ENCODE measurements around the gene SPINK8. TPM values are rescaled to one million over a fixed set of nuclear protein-coding genes. Genes with fewer than 3 reads are reported as not detected.

SPINK8 gene
- total RNA-seq, 1 experiment from 2014 or later: not detected

DNA sequence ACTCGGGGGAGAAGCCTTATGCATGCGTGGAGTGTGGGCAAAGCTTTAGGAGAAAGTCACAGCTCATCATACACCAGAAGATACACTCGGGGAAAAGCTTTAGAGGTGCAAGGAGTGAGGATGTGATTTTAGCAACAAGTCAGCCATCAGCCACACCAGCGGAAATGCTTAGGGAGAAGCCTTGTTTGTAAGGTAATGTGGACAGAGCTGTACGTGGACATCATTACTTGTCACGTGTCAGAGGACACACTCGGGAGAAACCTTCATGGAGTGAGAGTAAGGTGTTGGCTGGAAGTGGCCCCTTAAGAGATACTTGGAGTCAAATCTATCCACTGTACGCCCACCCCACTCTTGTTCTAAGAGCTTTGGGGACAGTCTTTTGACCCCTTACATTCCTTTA lies 63.9 kb downstream of the SPINK8 start:
- Histone ChIP-seq H4K20me1 (ENCODE audit: insufficient read depth) (no peaks in the 10 kb centered on the region), H3K4me2 (ENCODE audit: low read length) (no peak overlapping the region), H3K27ac (ENCODE audit: low read depth, low read length) (no peak overlapping the region), H3K27me3 (ENCODE audit: insufficient read depth, low read length) (no peaks in the 10 kb centered on the region), H3K9me2 (ENCODE audit: insufficient read depth) (no peaks in the 10 kb centered on the region), H3K4me3 (replicated peaks in 1 of 2; ENCODE audit: low read depth in 1 of 2, low read length in 2 of 2) (no peak overlapping the region), H2AFZ (ENCODE audit: low read depth, low read length, poor library complexity, severe bottlenecking) (no peak overlapping the region), H3K9ac (ENCODE audit: low read length) (no peak overlapping the region), H3K9me3 (ENCODE audit: control insufficient read depth in 1 of 2, insufficient read depth in 1 of 2, low read depth in 1 of 2, low read length in 2 of 2) (no peaks in the 10 kb centered on the region), H3K4me1 (ENCODE audit: control insufficient read depth in 1 of 2, insufficient read depth in 2 of 2, low read length in 2 of 2) (peaks cover 0 to 6% of the 10 kb centered on the region in 2 experiments; a peak in 1 of 4 replicates), H3K36me3 (ENCODE audit: control insufficient read depth in 1 of 2, insufficient read depth in 2 of 2, low read length in 2 of 2) (peaks cover 8 to 22% of the 10 kb centered on the region in 2 experiments; a peak in 3 of 4 replicates), H3K79me2 (ENCODE audit: insufficient read depth, low read length) (no peaks in the 10 kb centered on the region)
- DNase-seq (ENCODE audit: low read depth, low spot score): no peak
- ATAC-seq: no peak
- TF ChIP-seq SRF (IDR thresholded peaks at IDR 0.05; ENCODE audit: low read depth): no peak
- no peak for TF ChIP-seq SP1 (IDR thresholded peaks at IDR 0.05; ENCODE audit: low read depth)
- TF ChIP-seq, protein P1, sequence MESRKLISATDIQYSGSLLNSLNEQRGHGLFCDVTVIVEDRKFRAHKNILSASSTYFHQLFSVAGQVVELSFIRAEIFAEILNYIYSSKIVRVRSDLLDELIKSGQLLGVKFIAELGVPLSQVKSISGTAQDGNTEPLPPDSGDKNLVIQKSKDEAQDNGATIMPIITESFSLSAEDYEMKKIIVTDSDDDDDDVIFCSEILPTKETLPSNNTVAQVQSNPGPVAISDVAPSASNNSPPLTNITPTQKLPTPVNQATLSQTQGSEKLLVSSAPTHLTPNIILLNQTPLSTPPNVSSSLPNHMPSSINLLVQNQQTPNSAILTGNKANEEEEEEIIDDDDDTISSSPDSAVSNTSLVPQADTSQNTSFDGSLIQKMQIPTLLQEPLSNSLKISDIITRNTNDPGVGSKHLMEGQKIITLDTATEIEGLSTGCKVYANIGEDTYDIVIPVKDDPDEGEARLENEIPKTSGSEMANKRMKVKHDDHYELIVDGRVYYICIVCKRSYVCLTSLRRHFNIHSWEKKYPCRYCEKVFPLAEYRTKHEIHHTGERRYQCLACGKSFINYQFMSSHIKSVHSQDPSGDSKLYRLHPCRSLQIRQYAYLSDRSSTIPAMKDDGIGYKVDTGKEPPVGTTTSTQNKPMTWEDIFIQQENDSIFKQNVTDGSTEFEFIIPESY (IDR thresholded peaks at IDR 0.05; ENCODE audit: extremely low read depth, insufficient replicate concordance, low read length): no peak
- TF ChIP-seq POLR2AphosphoS5 (IDR thresholded peaks at IDR 0.05; ENCODE audit: low read depth, low read length): no peak
- TF ChIP-seq CEBPB (IDR thresholded peaks at IDR 0.05; ENCODE audit: low read depth): no peak
- TF ChIP-seq, protein P2, sequence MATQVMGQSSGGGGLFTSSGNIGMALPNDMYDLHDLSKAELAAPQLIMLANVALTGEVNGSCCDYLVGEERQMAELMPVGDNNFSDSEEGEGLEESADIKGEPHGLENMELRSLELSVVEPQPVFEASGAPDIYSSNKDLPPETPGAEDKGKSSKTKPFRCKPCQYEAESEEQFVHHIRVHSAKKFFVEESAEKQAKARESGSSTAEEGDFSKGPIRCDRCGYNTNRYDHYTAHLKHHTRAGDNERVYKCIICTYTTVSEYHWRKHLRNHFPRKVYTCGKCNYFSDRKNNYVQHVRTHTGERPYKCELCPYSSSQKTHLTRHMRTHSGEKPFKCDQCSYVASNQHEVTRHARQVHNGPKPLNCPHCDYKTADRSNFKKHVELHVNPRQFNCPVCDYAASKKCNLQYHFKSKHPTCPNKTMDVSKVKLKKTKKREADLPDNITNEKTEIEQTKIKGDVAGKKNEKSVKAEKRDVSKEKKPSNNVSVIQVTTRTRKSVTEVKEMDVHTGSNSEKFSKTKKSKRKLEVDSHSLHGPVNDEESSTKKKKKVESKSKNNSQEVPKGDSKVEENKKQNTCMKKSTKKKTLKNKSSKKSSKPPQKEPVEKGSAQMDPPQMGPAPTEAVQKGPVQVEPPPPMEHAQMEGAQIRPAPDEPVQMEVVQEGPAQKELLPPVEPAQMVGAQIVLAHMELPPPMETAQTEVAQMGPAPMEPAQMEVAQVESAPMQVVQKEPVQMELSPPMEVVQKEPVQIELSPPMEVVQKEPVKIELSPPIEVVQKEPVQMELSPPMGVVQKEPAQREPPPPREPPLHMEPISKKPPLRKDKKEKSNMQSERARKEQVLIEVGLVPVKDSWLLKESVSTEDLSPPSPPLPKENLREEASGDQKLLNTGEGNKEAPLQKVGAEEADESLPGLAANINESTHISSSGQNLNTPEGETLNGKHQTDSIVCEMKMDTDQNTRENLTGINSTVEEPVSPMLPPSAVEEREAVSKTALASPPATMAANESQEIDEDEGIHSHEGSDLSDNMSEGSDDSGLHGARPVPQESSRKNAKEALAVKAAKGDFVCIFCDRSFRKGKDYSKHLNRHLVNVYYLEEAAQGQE (IDR thresholded peaks at IDR 0.05; ENCODE audit: low read depth): no peak
- TF ChIP-seq ELF1 (IDR thresholded peaks at IDR 0.05; ENCODE audit: borderline replicate concordance, low read depth): no peak
- TF ChIP-seq, protein P3, sequence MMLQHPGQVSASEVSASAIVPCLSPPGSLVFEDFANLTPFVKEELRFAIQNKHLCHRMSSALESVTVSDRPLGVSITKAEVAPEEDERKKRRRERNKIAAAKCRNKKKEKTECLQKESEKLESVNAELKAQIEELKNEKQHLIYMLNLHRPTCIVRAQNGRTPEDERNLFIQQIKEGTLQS (IDR thresholded peaks at IDR 0.05): no peak
- TF ChIP-seq YY1 (IDR thresholded peaks at IDR 0.05; ENCODE audit: extremely low read depth, insufficient replicate concordance, low read depth, low read length): no peak
- TF ChIP-seq EZH2phosphoT487 (IDR thresholded peaks at IDR 0.05; ENCODE audit: borderline replicate concordance): no peak
- TF ChIP-seq ZNF274 (IDR thresholded peaks at IDR 0.05; ENCODE audit: low read depth, low read length): no peak
- TF ChIP-seq SIN3A (IDR thresholded peaks at IDR 0.05; ENCODE audit: low read depth): no peak
- no peak for TF ChIP-seq EGR1 (IDR thresholded peaks at IDR 0.05; ENCODE audit: low read depth)
- TF ChIP-seq RAD21 (IDR thresholded peaks at IDR 0.05; ENCODE audit: low read depth): no peak
- no peak for TF ChIP-seq TCF7L2 (IDR thresholded peaks at IDR 0.05; ENCODE audit: borderline replicate concordance, extremely low read depth, insufficient read depth, insufficient read length)
- TF ChIP-seq, protein P4, sequence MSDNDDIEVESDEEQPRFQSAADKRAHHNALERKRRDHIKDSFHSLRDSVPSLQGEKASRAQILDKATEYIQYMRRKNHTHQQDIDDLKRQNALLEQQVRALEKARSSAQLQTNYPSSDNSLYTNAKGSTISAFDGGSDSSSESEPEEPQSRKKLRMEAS (IDR thresholded peaks at IDR 0.05): no peak
- no TSS peak for BruUV-seq (replicated peaks)
- intact Hi-C loops (cut with micrococcal nuclease): no loop called here
- POLR2A ChIA-PET: no interaction called here
- CTCF ChIA-PET: interaction anchor here (1.3 kb wide), 1 partner anchor 166 kb away, joined by 8 read pairs; no protein-coding TSS in a partner anchor
- RAD21 ChIA-PET (ENCODE audit: low non-redundant PET in 1 of 2, low total read pairs in 2 of 2, uncharacterized antibody in 2 of 2, unreplicated experiment in 2 of 2): interaction anchor here in 1 of 2 experiments (0.6 kb wide), 1 partner anchor 26 kb away, joined by 3 read pairs; no protein-coding TSS in a partner anchor
